HepG2 (cell line): ENCODE measurements around the gene CCNB2. TPM values are rescaled to one million over a fixed set of nuclear protein-coding genes. Genes with fewer than 3 reads are reported as not detected.
"Not testable (repeated sequence)": the region's sequence is repeated elsewhere in the genome, so short reads cannot be mapped to it uniquely, and the experiment has no call there.

Experiments used
- ATAC-seq: fragments of 200-7000 bp; cut with Tn5 transposase; 3 replicates; pipeline ENCODE4 v1.9.1; 2020; ENCODE audit warnings: mild to moderate bottlenecking, moderate library complexity
- BruUV-seq: library from RNA; stranded (reverse); fragments of 400-500 nt; replicated peaks from 2 replicates; lab custom pipeline; 2021; lab: Mats Ljungman, UMichigan
- CTCF ChIA-PET: fragments of 300-600 bp; formaldehyde crosslinking; extraction: SDS; loops from one replicate; lab custom pipeline; 2021; ENCODE audit warnings: low total read pairs, inconsistent platforms, low intra/inter-chr PET ratio; lab: Yijun Ruan, JAX
- POLR2A ChIA-PET: fragments of 350-600 bp; sonication (Branson Sonifier 250); formaldehyde crosslinking; loops from one replicate; lab custom pipeline; 2020; ENCODE audit warnings: antibody characterized with exemption, inconsistent platforms; lab: Yijun Ruan, JAX
- DNase-seq: peaks from one replicate; pipeline ENCODE4 v3.0.0-alpha.2; 2015; ENCODE audit warnings: low spot score
- FAIRE-seq: peaks from 3 replicates; lab custom pipeline; 2011; peaks lifted over from hg19 to GRCh38; lab: Jason Lieb, UNC
- H2AFZ ChIP-seq: one replicate; pipeline ENCODE4 v1.6.1; 2011; ENCODE audit warnings: low read length, inconsistent platforms
- H3K27ac ChIP-seq: fragments of 300-600 bp; 3 replicates; pipeline ENCODE4 v1.8.0; 2011; ENCODE audit warnings: mixed run types, mild to moderate bottlenecking, mixed read lengths, low read length, inconsistent platforms; ENCODE audit not compliant: insufficient read depth; ENCODE audit errors: extremely low read length
- H3K27me3 ChIP-seq, 2 experiments: fragments of 200-600 bp in 1 of 2; 2 replicates in 1 of 2; 3 replicates in 1 of 2; pipeline versions ENCODE4 v1.6.0 to v1.8.0; 2011; ENCODE audit warnings: low read length in 2 of 2, mild to moderate bottlenecking in 2 of 2, moderate library complexity in 2 of 2, inconsistent platforms in 1 of 2; ENCODE audit not compliant: insufficient read depth in 2 of 2, control insufficient read depth in 1 of 2
- H3K36me3 ChIP-seq, 2 experiments: fragments of 200-600 bp in 1 of 2; replicated peaks in 1 of 2; 2 replicates in 1 of 2; 3 replicates in 1 of 2; pipeline versions ENCODE4 v1.5.1 to v1.8.0; 2011; ENCODE audit warnings: low read length in 2 of 2, inconsistent platforms in 1 of 2; ENCODE audit not compliant: insufficient read depth in 2 of 2, control insufficient read depth in 1 of 2
- H3K4me1 ChIP-seq: 2 replicates; pipeline ENCODE4 v1.5.1; 2012; ENCODE audit warnings: low read length, inconsistent platforms; ENCODE audit not compliant: insufficient read depth
- H3K4me2 ChIP-seq: 2 replicates; pipeline ENCODE4 v1.6.0; 2011; ENCODE audit warnings: low read depth, low read length, inconsistent platforms
- H3K4me3 ChIP-seq, 3 experiments: fragments of 200-600 bp in 1 of 3; sonication (generic), shearing (Covaris generic) in 1 of 3; replicated peaks in 1 of 3; 2 replicates each; pipeline ENCODE4 v1.5.1; 2011 to 2016; ENCODE audit warnings: low read length in 3 of 3, inconsistent platforms in 2 of 3, low read depth in 2 of 3, mild to moderate bottlenecking in 2 of 3, control low read depth in 1 of 3, mixed read lengths in 1 of 3; ENCODE audit not compliant: insufficient read depth in 1 of 3
- H3K79me2 ChIP-seq: one replicate; pipeline ENCODE4 v1.6.1; 2011; ENCODE audit warnings: low read length, inconsistent platforms; ENCODE audit not compliant: insufficient read depth
- H3K9ac ChIP-seq: 2 replicates; pipeline ENCODE4 v1.6.0; 2011; ENCODE audit warnings: mild to moderate bottlenecking, low read depth, low read length, inconsistent platforms; ENCODE audit not compliant: insufficient read depth
- H3K9me3 ChIP-seq: 2 replicates; pipeline ENCODE4 v1.5.1; 2012; ENCODE audit warnings: mild to moderate bottlenecking, low read length
- H4K20me1 ChIP-seq: 2 replicates; pipeline ENCODE4 v1.6.0; 2011; ENCODE audit warnings: inconsistent platforms, mild to moderate bottlenecking, low read length, moderate library complexity; ENCODE audit not compliant: insufficient read depth
- CREB3 ChIP-seq: sonication (generic); formaldehyde crosslinking; IDR thresholded peaks from 2 replicates; pipeline ENCODE4 v1.5.0; 2020; ENCODE audit warnings: missing genetic modification reagents
- CTCF ChIP-seq: sonication (generic); formaldehyde crosslinking; IDR thresholded peaks from 2 replicates; pipeline ENCODE4 v1.5.0; 2020; ENCODE audit warnings: mild to moderate bottlenecking, missing genetic modification reagents, moderate library complexity
- HMG20B ChIP-seq: conservative IDR thresholded peaks from 2 replicates; pipeline ENCODE4 v1.6.1; 2016; ENCODE audit warnings: missing genetic modification reagents, missing compliant biosample characterization
- JUN ChIP-seq: sonication (generic); formaldehyde crosslinking; IDR thresholded peaks from 2 replicates; pipeline ENCODE4 v1.4.0; 2020; ENCODE audit warnings: mild to moderate bottlenecking, missing genetic modification reagents
- NFE2 ChIP-seq: sonication (generic); formaldehyde crosslinking; IDR thresholded peaks from 2 replicates; pipeline ENCODE4 v1.4.0; 2020; ENCODE audit warnings: missing genetic modification reagents
- PAXIP1 ChIP-seq: sonication (generic); formaldehyde crosslinking; conservative IDR thresholded peaks from 2 replicates; pipeline ENCODE4 v1.4.0; 2020; ENCODE audit warnings: mild to moderate bottlenecking, missing genetic modification reagents, moderate library complexity
- STAG1 ChIP-seq: sonication (generic); formaldehyde crosslinking; IDR thresholded peaks from 2 replicates; pipeline ENCODE4 v1.4.0; 2020; ENCODE audit warnings: missing genetic modification reagents
- ZNF335 ChIP-seq: sonication (generic); formaldehyde crosslinking; IDR thresholded peaks from 2 replicates; pipeline ENCODE4 v1.4.0; 2020; ENCODE audit warnings: missing genetic modification reagents
- ZNF589 ChIP-seq: sonication (generic); formaldehyde crosslinking; conservative IDR thresholded peaks from 2 replicates; pipeline ENCODE4 v1.8.0; 2022; ENCODE audit warnings: mild to moderate bottlenecking, moderate library complexity, missing genetic modification reagents
- WGBS: methylation state at CpG from one replicate; pipeline ENCODE4 v1.1.6; 2017; ENCODE audit warnings: low lambda C conversion rate; 5-methylcytosine and 5-hydroxymethylcytosine counted together
- in situ Hi-C: cut with HindIII; loops from 2 replicates; pipeline ENCODE4 v1.10.0; 2017; ENCODE audit warnings: low pct_unique_long_range_greater_than_20kb; ENCODE audit not compliant: extremely low pct_ligation_motif_present
- intact Hi-C: fragments of 100-400 bp; cut with micrococcal nuclease; formaldehyde crosslinking; loops from one replicate; pipeline ENCODE4 v1.10.0; 2022; ENCODE audit not compliant: unreplicated experiment
- polyA plus RNA-seq, 8 experiments: library from polyadenylated mRNA; depleted of rRNA in 3 of 8; stranded (reverse) in 7 of 8; unstranded in 1 of 8; fragments of >200 nt; fragmentation: Illumina TruSeq in 4 of 8; extraction: Trizol in 4 of 8; gene quantifications; 2 replicates each; pipeline versions ENCODE4 v1.2.1 to v1.2.3, GENCODE V29; 2011 to 2016; ENCODE audit warnings: low read depth in 4 of 8, missing spikeins in 1 of 8, mixed read lengths in 1 of 8; ENCODE audit not compliant: insufficient read depth in 1 of 8
- total RNA-seq, 5 experiments: library from RNA; depleted of rRNA; stranded (reverse); fragments of >200 nt; fragmentation: Illumina TruSeq; extraction: Trizol; gene quantifications; 2 replicates each; pipeline ENCODE4 v1.2.3, GENCODE V29; 2016; ENCODE audit warnings: low read depth in 1 of 5

CCNB2 gene
- total and polyA plus RNA-seq, 2 of the 13 experiments (the other 11 are each of a cell fraction or from before 2014, with no cell fraction given), result 43.5 to 80.9 TPM

- BruUV-seq, H3K27ac ChIP-seq, H3K79me2 ChIP-seq, H2AFZ ChIP-seq, H3K4me3 ChIP-seq, in situ Hi-C loops, FAIRE-seq, CTCF ChIA-PET, H3K4me2 ChIP-seq, H3K27me3 ChIP-seq, intact Hi-C loops, ATAC-seq, H3K4me1 ChIP-seq, H3K9ac ChIP-seq, POLR2A ChIA-PET, H3K9me3 ChIP-seq, H4K20me1 ChIP-seq: not testable (repeated sequence)
- TF ChIP-seq CTCF (CRISPR knock-in tag) (peak; percentile 54), STAG1 (CRISPR knock-in tag) (peak; percentile 64)
- peaks cover 13 to 28% of the 10 kb centered on the region in 2 experiments; a peak in 4 of 5 replicates for H3K36me3 ChIP-seq
- DNase-seq, result peak; percentile 16
- 93% methylated on average over 10 of the region's 10 CpGs for WGBS
Measured at GRCh38 chr15:59144594-59144993, 39.6 kb downstream of the CCNB2 start.

GRCh38 chr15:59147666-59148065, 42.7 kb downstream of the CCNB2 start:
- no peaks in the 10 kb centered on the region for H3K79me2 ChIP-seq
- H3K9me3 ChIP-seq, result no peaks in the 10 kb centered on the region
- TF ChIP-seq PAXIP1 (no peak), ZNF589 (CRISPR knock-in tag) (no peak), JUN (CRISPR knock-in tag) (no peak), HMG20B (CRISPR knock-in tag) (no peak), NFE2 (CRISPR knock-in tag) (no peak), CREB3 (no peak), ZNF335 (CRISPR knock-in tag) (no peak)
- no peak overlapping the region for H3K4me3 ChIP-seq
- FAIRE-seq (no peak), ATAC-seq (no peak), DNase-seq (no peak)
- intact Hi-C loops, result no loop called here
- no peak overlapping the region for H3K4me2 ChIP-seq
- in situ Hi-C loops, result no loop called here
- POLR2A ChIA-PET, result no interaction called here
- no peaks in the 10 kb centered on the region for H4K20me1 ChIP-seq
- H3K27me3 ChIP-seq, result no peaks in the 10 kb centered on the region
- BruUV-seq, result no TSS peak
- no peak overlapping the region for H2AFZ ChIP-seq
- H3K9ac ChIP-seq, result no peak overlapping the region
- CTCF ChIA-PET, result no interaction called here
- no peaks in the 10 kb centered on the region for H3K4me1 ChIP-seq
- H3K27ac ChIP-seq, result no peak overlapping the region
- 96% methylated on average over 4 of the region's 5 CpGs for WGBS
- H3K36me3 ChIP-seq, result peaks cover 16 to 24% of the 10 kb centered on the region in 2 experiments; a peak in 4 of 5 replicates
